ENCODE data around the gene PLCB3. TPM values are rescaled to one million over a fixed set of nuclear protein-coding genes. Genes with fewer than 3 reads are reported as not detected.

Gene PLCB3
- total and polyA plus RNA-seq, 12 donors: 5.0 to 89.5 (median 41.2) TPM

GRCh38 chr11:64203421-64204079 is 47.8 kb upstream of the PLCB3 start:
- intact Hi-C loops (cut with DNase I): loop anchor here in 1 of 2 donors (2.0 kb wide), 1 partner anchor 97 kb away; the partner anchor contains the start of gene CATSPERZ
- TF ChIP-seq, protein P1, sequence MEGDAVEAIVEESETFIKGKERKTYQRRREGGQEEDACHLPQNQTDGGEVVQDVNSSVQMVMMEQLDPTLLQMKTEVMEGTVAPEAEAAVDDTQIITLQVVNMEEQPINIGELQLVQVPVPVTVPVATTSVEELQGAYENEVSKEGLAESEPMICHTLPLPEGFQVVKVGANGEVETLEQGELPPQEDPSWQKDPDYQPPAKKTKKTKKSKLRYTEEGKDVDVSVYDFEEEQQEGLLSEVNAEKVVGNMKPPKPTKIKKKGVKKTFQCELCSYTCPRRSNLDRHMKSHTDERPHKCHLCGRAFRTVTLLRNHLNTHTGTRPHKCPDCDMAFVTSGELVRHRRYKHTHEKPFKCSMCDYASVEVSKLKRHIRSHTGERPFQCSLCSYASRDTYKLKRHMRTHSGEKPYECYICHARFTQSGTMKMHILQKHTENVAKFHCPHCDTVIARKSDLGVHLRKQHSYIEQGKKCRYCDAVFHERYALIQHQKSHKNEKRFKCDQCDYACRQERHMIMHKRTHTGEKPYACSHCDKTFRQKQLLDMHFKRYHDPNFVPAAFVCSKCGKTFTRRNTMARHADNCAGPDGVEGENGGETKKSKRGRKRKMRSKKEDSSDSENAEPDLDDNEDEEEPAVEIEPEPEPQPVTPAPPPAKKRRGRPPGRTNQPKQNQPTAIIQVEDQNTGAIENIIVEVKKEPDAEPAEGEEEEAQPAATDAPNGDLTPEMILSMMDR (IDR thresholded peaks at IDR 0.05): no peak
- no peak for TF ChIP-seq POLR2A (IDR thresholded peaks at IDR 0.05)
- Histone ChIP-seq H3K27ac (no peak overlapping the region), H3K36me3 (replicated peaks in 1 of 2) (peaks cover 0 to 55% of the 10 kb centered on the region in 2 donors), H3K27me3 (no peaks in the 10 kb centered on the region), H3K9me3 (replicated peaks in 1 of 3) (no peaks in the 10 kb centered on the region), H3K4me3 (no peak overlapping the region), H3K4me1 (replicated peaks in 1 of 2) (peaks cover 8 to 22% of the 10 kb centered on the region in 2 donors)
- 78 to 88% (median 83%) methylated on average over 23 to 27 of the region's 27 CpGs for WGBS, 4 donors
- peak in 1 of 7 donors; percentile 15 for DNase-seq

- peaks cover 0 to 50% of the 10 kb centered on the region in 2 donors for H3K36me3 ChIP-seq (replicated peaks in 1 of 2)
- peak overlapping the region in 2 of 5 donors; percentile 16 to 29 for H3K27ac ChIP-seq
These were observed 47.3 kb upstream of the PLCB3 start for GRCh38 chr11:64204080-64204440.

GRCh38 chr11:64204464-64204989 is 46.8 kb upstream of the PLCB3 start:
- Histone ChIP-seq H3K27me3 (no peaks in the 10 kb centered on the region), H3K36me3 (replicated peaks in 1 of 2) (peaks cover 0 to 46% of the 10 kb centered on the region in 2 donors), H3K4me1 (replicated peaks in 1 of 2) (peaks cover 8 to 24% of the 10 kb centered on the region in 2 donors), H3K4me3 (no peak overlapping the region), H3K9me3 (replicated peaks in 1 of 3) (no peaks in the 10 kb centered on the region), H3K27ac (peak overlapping the region in 3 of 5 donors; percentile 16 to 29 (median 21))
- WGBS, 4 donors: 16 to 27% (median 20%) methylated on average over 6 to 7 of the region's 7 CpGs
- no peak for TF ChIP-seq POLR2A (IDR thresholded peaks at IDR 0.05)
- TF ChIP-seq, protein P1 (IDR thresholded peaks at IDR 0.05): peak; percentile 38 to 83 (median 78)
- intact Hi-C loops (cut with DNase I): loop anchor here in 1 of 2 donors (2.0 kb wide), 1 partner anchor 96 kb away; the partner anchor contains the start of gene CATSPERZ
- peak; percentile 89 to 96 (median 93) for DNase-seq

More at GRCh38 chr11:64204080-64204440, 47.3 kb upstream of the PLCB3 start:
- Histone ChIP-seq H3K27me3 (no peaks in the 10 kb centered on the region), H3K9me3 (replicated peaks in 1 of 3) (no peaks in the 10 kb centered on the region), H3K4me1 (replicated peaks in 1 of 2) (peaks cover 8 to 24% of the 10 kb centered on the region in 2 donors), H3K4me3 (no peak overlapping the region)
- TF ChIP-seq POLR2A (IDR thresholded peaks at IDR 0.05): no peak
- TF ChIP-seq, protein P1 (IDR thresholded peaks at IDR 0.05): no peak
- DNase-seq: no peak
- intact Hi-C loops (cut with DNase I): loop anchor here in 1 of 2 donors (2.0 kb wide), 1 partner anchor 97 kb away; the partner anchor contains the start of gene CATSPERZ
- WGBS, 4 donors: 70 to 75% (median 74%) methylated on average over 16 of the region's 16 CpGs

DNA sequence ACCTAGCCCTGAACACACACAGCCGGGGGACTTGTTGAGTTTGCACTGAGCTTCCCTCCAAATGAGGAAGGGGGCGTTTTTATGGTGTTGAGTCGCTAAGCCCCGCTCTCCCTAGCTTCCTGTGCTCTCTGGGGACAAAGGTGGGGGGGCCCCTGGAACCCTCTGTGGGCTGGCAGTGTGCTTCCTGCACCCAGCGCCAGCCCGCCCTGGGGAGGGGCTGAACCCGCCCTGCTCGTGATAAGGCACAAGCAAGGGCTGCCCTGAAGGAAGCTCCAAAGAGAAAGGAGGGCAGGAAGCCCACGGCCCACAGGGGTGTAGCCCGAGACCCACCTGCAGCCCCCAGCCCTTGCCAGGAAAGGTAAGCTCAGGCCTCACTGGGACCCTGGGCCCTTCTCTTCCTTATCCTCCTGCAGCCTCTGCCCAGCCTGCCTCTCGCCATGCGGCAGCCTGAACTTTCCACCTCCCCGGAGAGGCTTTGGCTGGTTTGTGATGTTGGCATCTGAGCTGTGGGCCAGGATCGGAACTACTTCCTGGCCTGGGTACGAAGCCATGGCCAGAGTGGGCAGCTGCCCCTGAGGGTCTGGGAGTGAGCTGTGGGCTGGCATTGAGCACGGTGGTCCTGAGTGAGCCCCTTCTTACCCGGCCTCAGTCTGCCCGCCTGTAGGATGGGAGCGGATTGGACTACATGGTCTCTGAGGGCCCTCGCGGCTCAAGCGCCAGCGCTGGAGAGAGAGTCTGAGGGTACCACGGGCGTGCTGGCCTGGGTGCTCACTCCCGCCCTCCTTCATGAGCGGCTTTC is 44.7 kb upstream of the PLCB3 start, which contains the start of gene FERMT3:
Gene FERMT3, plus strand, starts transcription at position 265 of the 799 bp plus-strand sequence. CDS start 644 bp downstream, outside the sequence.
- TF ChIP-seq, protein P1 (IDR thresholded peaks at IDR 0.05): no peak
- TF ChIP-seq POLR2A (IDR thresholded peaks at IDR 0.05): peak in 1 of 2 donors; percentile 12
- intact Hi-C loops (cut with DNase I): loop anchor here in 1 of 2 donors (5.0 kb wide), 1 partner anchor 91 kb away; no protein-coding TSS in a partner anchor
- WGBS, 4 donors: 63 to 77% (median 68%) methylated on average over 14 to 27 of the region's 27 CpGs
- Histone ChIP-seq H3K9me3 (replicated peaks in 1 of 3) (no peaks in the 10 kb centered on the region), H3K27me3 (no peaks in the 10 kb centered on the region), H3K4me3 (peak within 1 kb of the TSS in 1 of 4 donors; percentile 48), H3K27ac (peak within 1 kb of the TSS in 4 of 5 donors; percentile 67 to 88 (median 80)), H3K36me3 (replicated peaks in 1 of 2) (peaks cover 0 to 26% of the 10 kb centered on the region in 2 donors), H3K4me1 (replicated peaks in 1 of 2) (peaks cover 8 to 24% of the 10 kb centered on the region in 2 donors)
- DNase-seq: peak in 4 of 7 donors; percentile 59 to 74 (median 67)
